ENCODE data around the gene PDIA5.

- no peak for TF ChIP-seq POLR2A (IDR thresholded peaks at IDR 0.05)
- TF ChIP-seq, protein P1, sequence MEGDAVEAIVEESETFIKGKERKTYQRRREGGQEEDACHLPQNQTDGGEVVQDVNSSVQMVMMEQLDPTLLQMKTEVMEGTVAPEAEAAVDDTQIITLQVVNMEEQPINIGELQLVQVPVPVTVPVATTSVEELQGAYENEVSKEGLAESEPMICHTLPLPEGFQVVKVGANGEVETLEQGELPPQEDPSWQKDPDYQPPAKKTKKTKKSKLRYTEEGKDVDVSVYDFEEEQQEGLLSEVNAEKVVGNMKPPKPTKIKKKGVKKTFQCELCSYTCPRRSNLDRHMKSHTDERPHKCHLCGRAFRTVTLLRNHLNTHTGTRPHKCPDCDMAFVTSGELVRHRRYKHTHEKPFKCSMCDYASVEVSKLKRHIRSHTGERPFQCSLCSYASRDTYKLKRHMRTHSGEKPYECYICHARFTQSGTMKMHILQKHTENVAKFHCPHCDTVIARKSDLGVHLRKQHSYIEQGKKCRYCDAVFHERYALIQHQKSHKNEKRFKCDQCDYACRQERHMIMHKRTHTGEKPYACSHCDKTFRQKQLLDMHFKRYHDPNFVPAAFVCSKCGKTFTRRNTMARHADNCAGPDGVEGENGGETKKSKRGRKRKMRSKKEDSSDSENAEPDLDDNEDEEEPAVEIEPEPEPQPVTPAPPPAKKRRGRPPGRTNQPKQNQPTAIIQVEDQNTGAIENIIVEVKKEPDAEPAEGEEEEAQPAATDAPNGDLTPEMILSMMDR (IDR thresholded peaks at IDR 0.05): no peak
Measured at GRCh38 chr3:123104550-123104949, 37.7 kb downstream of the PDIA5 start.
